ENCODE measurements around the gene SMOC1. TPM values are rescaled to one million over a fixed set of nuclear protein-coding genes. Genes with fewer than 3 reads are reported as not detected.

The SMOC1 gene
- total and polyA plus RNA-seq, 9 of the 15 experiments (the other 6 are each of a cell fraction or from before 2014, with no cell fraction given) = 0.04 TPM; not detected in 8

- no peak for TF ChIP-seq ZNF280A (IDR thresholded peaks at IDR 0.05; ENCODE audit: low read depth, partially characterized antibody)
- no peak for TF ChIP-seq RBM14 (IDR thresholded peaks at IDR 0.05; ENCODE audit: borderline replicate concordance, insufficient read depth, low read depth, low read length)
- TF ChIP-seq DIDO1 (tag; IDR thresholded peaks at IDR 0.05; ENCODE audit: low read depth) = no peak
- no peak for TF ChIP-seq ZNF121 (CRISPR knock-in tag; conservative IDR thresholded peaks at IDR 0.05)
- TF ChIP-seq SMAD1 (IDR thresholded peaks at IDR 0.05; ENCODE audit: low read depth, low read length, partially characterized antibody) = no peak
- no peak for TF ChIP-seq ZNF197 (CRISPR knock-in tag; IDR thresholded peaks at IDR 0.05; ENCODE audit: low read depth)
- no peak for TF ChIP-seq RBM39 (optimal IDR thresholded peaks at IDR 0.05; ENCODE audit: low read depth, low read length)
Observed at GRCh38 chr14:69988979-69989378, 109.8 kb downstream of the SMOC1 start (continued).

- TF ChIP-seq NR0B1 (IDR thresholded peaks at IDR 0.05; ENCODE audit: partially characterized antibody) = no peak
- TF ChIP-seq AFF1 (IDR thresholded peaks at IDR 0.05; ENCODE audit: low read depth in 1 of 2, partially characterized antibody in 2 of 2) = no peak
- TF ChIP-seq KLF13 (tag; IDR thresholded peaks at IDR 0.05; ENCODE audit: borderline replicate concordance, low read depth) = no peak
- no peak for TF ChIP-seq ZNF740 (CRISPR knock-in tag; IDR thresholded peaks at IDR 0.05)
- TF ChIP-seq ZNF740 (tag; IDR thresholded peaks at IDR 0.05) = no peak
- H3K79me2 ChIP-seq (ENCODE audit: control insufficient read depth, insufficient read depth, low read length) = no peaks in the 10 kb centered on the region
- no peaks in the 10 kb centered on the region for H3K4me1 ChIP-seq (replicated peaks in 1 of 2; ENCODE audit: control insufficient read depth in 2 of 2, insufficient read depth in 2 of 2, low read length in 2 of 2)
- intact Hi-C loops (cut with micrococcal nuclease) = no loop called here
- no peak overlapping the region for H3K9ac ChIP-seq (ENCODE audit: insufficient read depth in 1 of 2, low read depth in 2 of 2, low read length in 2 of 2)
- H4K20me1 ChIP-seq (replicated peaks; ENCODE audit: control insufficient read depth, insufficient read depth, low read length) = no peaks in the 10 kb centered on the region
- no peak overlapping the region for H3K4me2 ChIP-seq (ENCODE audit: insufficient read depth, low read length)
- no peaks in the 10 kb centered on the region for H3K36me3 ChIP-seq (ENCODE audit: control insufficient read depth, insufficient read depth, low read length)
- ATAC-seq = no peak
- H3K4me3 ChIP-seq = no peak overlapping the region
- no peaks in the 10 kb centered on the region; a peak in 1 of 5 replicates for H3K27me3 ChIP-seq (ENCODE audit: control insufficient read depth in 2 of 2, insufficient read depth in 2 of 2, low read length in 2 of 2)
- no TSS peak for BruUV-seq (replicated peaks)
- H2AFZ ChIP-seq (ENCODE audit: low read depth, low read length) = no peak overlapping the region
- 0% methylated on average over 3 of the region's 3 CpGs for WGBS (ENCODE audit: insufficient coverage, low coverage, missing lambda C conversion rate)
- no peak overlapping the region for H3K27ac ChIP-seq (ENCODE audit: extremely low read depth, low read depth, low read length)
- CTCF ChIA-PET (ENCODE audit: low intra/inter-chr PET ratio) = no interaction called here
- POLR2A ChIA-PET = no interaction called here
- FAIRE-seq = no peak
- no peaks in the 10 kb centered on the region for H3K9me3 ChIP-seq (replicated peaks; ENCODE audit: control insufficient read depth, insufficient read depth, low read depth, low read length)
- in situ Hi-C loops (cut with MboI) = no loop called here
- no peak for DNase-seq (ENCODE audit: extremely low read depth in 1 of 4, low spot score in 3 of 4)
- H3K9me1 ChIP-seq (ENCODE audit: control insufficient read depth, insufficient read depth, low read length) = no peaks in the 10 kb centered on the region
Observed at GRCh38 chr14:69989622-69990021, 110.4 kb downstream of the SMOC1 start.
